Measurements from ENCODE around the gene GAL3ST3. TPM values are rescaled to one million over a fixed set of nuclear protein-coding genes. Genes with fewer than 3 reads are reported as not detected.
A peak's percentile ranks its signal among the peaks of the same experiment; 100 is the strongest.

The GAL3ST3 gene
- total RNA-seq, 1 donor, result not detected

DNA sequence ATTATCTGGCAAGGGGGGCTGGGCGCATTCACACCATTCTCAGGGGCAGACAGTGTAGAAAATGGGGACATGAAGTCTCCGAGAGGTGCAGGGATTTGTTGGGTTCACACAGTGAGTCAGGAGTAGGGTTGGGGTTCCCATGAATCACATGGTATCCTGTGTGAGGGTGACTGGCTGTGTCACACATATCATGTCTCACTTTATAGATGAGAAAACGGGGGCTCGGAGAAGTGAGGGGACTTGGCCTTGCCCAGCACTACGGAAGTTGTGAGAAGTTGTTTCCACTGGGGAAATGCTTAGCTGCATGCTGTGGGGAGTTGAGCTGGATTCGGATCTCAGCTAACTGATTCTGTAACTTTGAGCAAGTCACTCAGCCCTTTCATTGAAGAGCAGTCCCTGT, 4.2 kb downstream of the GAL3ST3 start:
- Histone ChIP-seq H3K79me2 (ENCODE audit: insufficient read depth, low read length) (no peaks in the 10 kb centered on the region), H3K36me3 (ENCODE audit: insufficient read depth, low read length) (no peaks in the 10 kb centered on the region), H3K9me3 (ENCODE audit: low read depth, low read length) (no peaks in the 10 kb centered on the region), H3K4me1 (ENCODE audit: insufficient read depth, low read length) (peaks cover 5% of the 10 kb centered on the region), H3K27ac (ENCODE audit: low read depth, low read length) (no peak overlapping the region), H4K20me1 (ENCODE audit: insufficient read depth, low read length) (no peaks in the 10 kb centered on the region), H3K27me3 (ENCODE audit: insufficient read depth, low read length) (peaks cover 16% of the 10 kb centered on the region), H3K4me2 (ENCODE audit: insufficient read depth, low read length) (no peak overlapping the region), H3K4me3 (ENCODE audit: insufficient read depth, low read length) (no peak overlapping the region), H2AFZ (ENCODE audit: low read length) (no peak overlapping the region)
- peak; percentile 79 for DNase-seq (ENCODE audit: insufficient read length, low spot score, missing footprints)
- TF ChIP-seq, protein P1, sequence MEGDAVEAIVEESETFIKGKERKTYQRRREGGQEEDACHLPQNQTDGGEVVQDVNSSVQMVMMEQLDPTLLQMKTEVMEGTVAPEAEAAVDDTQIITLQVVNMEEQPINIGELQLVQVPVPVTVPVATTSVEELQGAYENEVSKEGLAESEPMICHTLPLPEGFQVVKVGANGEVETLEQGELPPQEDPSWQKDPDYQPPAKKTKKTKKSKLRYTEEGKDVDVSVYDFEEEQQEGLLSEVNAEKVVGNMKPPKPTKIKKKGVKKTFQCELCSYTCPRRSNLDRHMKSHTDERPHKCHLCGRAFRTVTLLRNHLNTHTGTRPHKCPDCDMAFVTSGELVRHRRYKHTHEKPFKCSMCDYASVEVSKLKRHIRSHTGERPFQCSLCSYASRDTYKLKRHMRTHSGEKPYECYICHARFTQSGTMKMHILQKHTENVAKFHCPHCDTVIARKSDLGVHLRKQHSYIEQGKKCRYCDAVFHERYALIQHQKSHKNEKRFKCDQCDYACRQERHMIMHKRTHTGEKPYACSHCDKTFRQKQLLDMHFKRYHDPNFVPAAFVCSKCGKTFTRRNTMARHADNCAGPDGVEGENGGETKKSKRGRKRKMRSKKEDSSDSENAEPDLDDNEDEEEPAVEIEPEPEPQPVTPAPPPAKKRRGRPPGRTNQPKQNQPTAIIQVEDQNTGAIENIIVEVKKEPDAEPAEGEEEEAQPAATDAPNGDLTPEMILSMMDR (IDR thresholded peaks at IDR 0.05; ENCODE audit: extremely low read depth, low read depth, low read length), result no peak

DNA sequence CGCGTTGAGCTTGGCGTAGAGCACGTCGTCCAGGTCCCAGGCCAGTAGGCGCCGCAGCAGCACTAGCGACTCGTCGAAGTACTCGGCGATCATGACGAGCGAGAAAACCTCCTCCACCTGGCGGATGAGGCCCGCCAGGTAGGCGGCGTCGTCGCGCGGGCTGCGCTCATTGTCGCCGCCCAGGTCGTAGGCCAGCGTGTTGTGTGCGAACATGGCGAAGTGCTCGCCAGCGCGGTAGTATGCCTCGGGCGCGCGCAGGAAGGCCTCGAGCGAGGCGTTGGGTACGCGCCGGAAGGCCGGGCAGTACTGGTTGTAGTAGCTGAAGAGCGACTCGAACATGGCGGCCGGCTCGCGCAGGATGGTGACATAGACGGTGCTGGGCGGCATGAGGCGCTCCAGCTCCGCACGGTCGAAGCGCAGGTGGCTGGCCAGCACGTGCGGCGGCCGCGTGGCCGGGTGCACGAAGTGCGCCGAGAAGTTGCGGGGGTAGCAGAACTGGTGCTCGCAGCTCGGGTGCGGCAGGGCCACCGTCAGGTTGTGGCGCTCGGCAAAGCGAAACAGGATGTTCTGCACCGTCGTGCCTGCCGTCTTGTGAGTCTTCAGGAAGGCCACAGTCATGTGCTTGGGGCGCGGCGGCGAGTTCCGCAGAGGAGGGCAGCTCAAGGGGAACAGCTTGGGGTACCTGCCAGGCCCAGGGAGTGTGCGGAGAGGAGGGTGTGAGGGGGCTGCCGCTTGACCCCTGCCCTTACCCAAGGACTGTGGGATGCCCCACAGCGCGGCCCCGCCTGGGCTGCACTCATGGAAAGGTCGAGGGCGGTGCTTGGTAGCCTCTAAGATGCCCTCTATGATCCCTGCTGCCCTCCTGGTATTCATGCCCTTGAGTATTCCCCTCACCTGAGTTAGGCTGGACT, 5.7 kb downstream of the GAL3ST3 start:
- peak; percentile 61 for DNase-seq (ENCODE audit: insufficient read length, low spot score, missing footprints)
- Histone ChIP-seq H3K9me3 (ENCODE audit: low read depth, low read length) (no peaks in the 10 kb centered on the region), H2AFZ (ENCODE audit: low read length) (no peak overlapping the region), H4K20me1 (ENCODE audit: insufficient read depth, low read length) (no peaks in the 10 kb centered on the region), H3K4me2 (ENCODE audit: insufficient read depth, low read length) (no peak overlapping the region), H3K4me3 (ENCODE audit: insufficient read depth, low read length) (no peak overlapping the region), H3K27me3 (ENCODE audit: insufficient read depth, low read length) (peaks cover 6% of the 10 kb centered on the region), H3K36me3 (ENCODE audit: insufficient read depth, low read length) (no peaks in the 10 kb centered on the region), H3K27ac (ENCODE audit: low read depth, low read length) (no peak overlapping the region), H3K79me2 (ENCODE audit: insufficient read depth, low read length) (no peaks in the 10 kb centered on the region), H3K4me1 (ENCODE audit: insufficient read depth, low read length) (peaks cover 5% of the 10 kb centered on the region)
- TF ChIP-seq, protein P1 (IDR thresholded peaks at IDR 0.05; ENCODE audit: extremely low read depth, low read depth, low read length), result no peak

DNA sequence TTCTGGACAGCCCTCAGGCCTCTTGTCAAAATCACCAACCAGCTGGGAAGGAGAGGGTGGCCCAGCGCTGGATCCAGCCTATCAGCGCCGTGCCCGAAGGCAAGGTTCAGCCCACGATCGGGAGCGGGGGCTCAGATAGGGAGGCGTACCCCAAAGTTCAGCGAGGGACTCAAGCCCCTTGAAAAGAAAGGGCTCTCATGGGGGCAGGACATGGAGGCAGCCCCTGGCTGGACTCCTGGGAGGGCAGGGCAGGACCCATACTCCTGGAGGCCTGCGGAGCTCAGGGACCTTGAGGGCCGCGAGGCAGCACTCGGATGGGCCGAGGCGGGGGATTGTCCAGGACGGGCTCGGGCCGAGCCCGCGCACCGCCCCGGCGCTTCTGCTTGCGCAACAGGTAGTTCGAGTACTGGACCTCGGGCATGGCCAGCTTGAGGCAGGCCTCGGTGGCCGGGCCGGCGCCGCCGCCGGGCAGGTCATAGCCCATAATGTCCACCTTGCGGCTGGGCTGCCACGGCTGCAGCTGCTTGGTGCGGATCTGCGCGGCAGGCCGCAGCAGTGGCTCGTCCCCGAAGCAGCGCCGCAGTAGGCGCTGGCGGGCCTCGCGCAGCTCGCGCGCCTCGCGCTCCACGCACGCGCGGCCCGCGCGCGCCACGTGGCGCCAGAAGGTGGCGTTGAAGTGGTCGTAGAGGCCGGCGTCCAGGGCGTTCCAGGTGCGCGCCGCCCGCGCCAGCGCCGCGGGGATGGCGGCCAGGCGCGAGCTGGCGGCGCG, 6.5 kb downstream of the GAL3ST3 start:
- no peak overlapping the region for H3K4me3 ChIP-seq (ENCODE audit: insufficient read depth, low read length)
- no peaks in the 10 kb centered on the region for H4K20me1 ChIP-seq (ENCODE audit: insufficient read depth, low read length)
- H3K36me3 ChIP-seq (ENCODE audit: insufficient read depth, low read length), result no peaks in the 10 kb centered on the region
- H3K27me3 ChIP-seq (ENCODE audit: insufficient read depth, low read length), result no peaks in the 10 kb centered on the region
- H3K4me1 ChIP-seq (ENCODE audit: insufficient read depth, low read length), result peaks cover 5% of the 10 kb centered on the region
- H3K27ac ChIP-seq (ENCODE audit: low read depth, low read length), result no peak overlapping the region
- H3K9me3 ChIP-seq (ENCODE audit: low read depth, low read length), result no peaks in the 10 kb centered on the region
- H3K4me2 ChIP-seq (ENCODE audit: insufficient read depth, low read length), result no peak overlapping the region
- no peak overlapping the region for H2AFZ ChIP-seq (ENCODE audit: low read length)
- no peaks in the 10 kb centered on the region for H3K79me2 ChIP-seq (ENCODE audit: insufficient read depth, low read length)
- TF ChIP-seq, protein P1 (IDR thresholded peaks at IDR 0.05; ENCODE audit: extremely low read depth, low read depth, low read length), result no peak
- DNase-seq (ENCODE audit: insufficient read length, low spot score, missing footprints), result peak; percentile 36

DNA sequence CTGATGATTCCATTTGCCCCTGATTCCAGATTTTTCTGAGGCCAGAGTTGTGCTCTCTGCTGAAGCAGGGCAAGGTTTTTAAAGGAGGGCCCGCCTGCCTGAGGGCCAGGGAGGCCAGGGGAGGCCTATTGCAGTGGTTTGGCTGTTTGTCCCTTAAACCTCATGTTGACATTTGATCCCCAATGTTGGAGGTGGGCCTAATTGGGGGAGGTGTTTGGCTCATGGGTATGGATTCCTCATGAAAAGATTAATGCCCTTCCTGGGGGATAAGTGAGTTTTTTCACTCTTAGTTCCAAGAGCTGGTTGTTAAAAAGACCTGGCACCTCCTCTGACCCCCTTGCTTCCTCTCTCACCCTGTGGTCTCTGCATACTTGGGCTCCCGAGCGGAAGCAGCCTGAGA, 9.2 kb downstream of the GAL3ST3 start:
- DNase-seq (ENCODE audit: insufficient read length, low spot score, missing footprints), result peak; percentile 66
- Histone ChIP-seq H2AFZ (ENCODE audit: low read length) (no peak overlapping the region), H3K27me3 (ENCODE audit: insufficient read depth, low read length) (no peaks in the 10 kb centered on the region), H3K4me2 (ENCODE audit: insufficient read depth, low read length) (no peak overlapping the region), H4K20me1 (ENCODE audit: insufficient read depth, low read length) (no peaks in the 10 kb centered on the region), H3K4me1 (ENCODE audit: insufficient read depth, low read length) (peaks cover 2% of the 10 kb centered on the region), H3K4me3 (ENCODE audit: insufficient read depth, low read length) (no peak overlapping the region), H3K36me3 (ENCODE audit: insufficient read depth, low read length) (no peaks in the 10 kb centered on the region), H3K27ac (ENCODE audit: low read depth, low read length) (no peak overlapping the region), H3K9me3 (ENCODE audit: low read depth, low read length) (no peaks in the 10 kb centered on the region), H3K79me2 (ENCODE audit: insufficient read depth, low read length) (no peaks in the 10 kb centered on the region)
- TF ChIP-seq, protein P1 (IDR thresholded peaks at IDR 0.05; ENCODE audit: extremely low read depth, low read depth, low read length), result no peak

Measured in osteoblast (primary cell).